Activated CD8-positive, alpha-beta memory T cell treated with anti-CD3 and anti-CD28 coated beads for 4 hours (primary cell): ENCODE data around the gene TRIM5.
"Not testable (repeated sequence)": the region's sequence is repeated elsewhere in the genome, so short reads cannot be mapped to it uniquely, and the experiment has no call there.

Experiments
- DNase-seq, 2 donors: peaks; one replicate each; pipeline ENCODE4 v3.0.0-alpha.2; 2020; ENCODE audit warnings: low read depth in 2 of 2

Gene TRIM5

DNA sequence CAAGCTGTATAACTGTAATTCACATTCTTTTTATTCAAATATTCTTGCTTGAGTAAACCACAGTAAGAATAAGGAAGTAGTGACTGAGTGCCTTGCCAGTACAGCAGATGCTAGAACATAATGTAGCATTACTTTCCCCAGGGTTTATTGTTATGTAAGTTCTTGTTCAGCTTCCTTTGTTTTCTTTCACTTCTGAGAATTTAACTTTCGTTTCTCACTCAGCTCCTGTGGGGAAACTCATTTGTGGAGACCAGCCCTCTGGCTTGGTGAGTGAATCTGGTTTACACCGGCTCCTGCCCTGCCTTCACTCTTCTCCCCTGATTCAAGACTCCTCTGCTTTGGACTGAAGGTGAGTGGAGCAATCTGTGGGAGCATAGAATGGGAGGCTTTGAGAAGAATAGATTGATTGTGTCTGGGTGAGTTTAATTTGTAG, 4.7 kb upstream of the TRIM5 start, which contains the start of gene TRIM22:
Gene TRIM22, plus strand, starts transcription at position 240 of the 433 bp plus-strand sequence. CDS start 6,443 bp downstream, outside the sequence.
- DNase-seq: peak in 1 of 2 donors; percentile 31

DNA sequence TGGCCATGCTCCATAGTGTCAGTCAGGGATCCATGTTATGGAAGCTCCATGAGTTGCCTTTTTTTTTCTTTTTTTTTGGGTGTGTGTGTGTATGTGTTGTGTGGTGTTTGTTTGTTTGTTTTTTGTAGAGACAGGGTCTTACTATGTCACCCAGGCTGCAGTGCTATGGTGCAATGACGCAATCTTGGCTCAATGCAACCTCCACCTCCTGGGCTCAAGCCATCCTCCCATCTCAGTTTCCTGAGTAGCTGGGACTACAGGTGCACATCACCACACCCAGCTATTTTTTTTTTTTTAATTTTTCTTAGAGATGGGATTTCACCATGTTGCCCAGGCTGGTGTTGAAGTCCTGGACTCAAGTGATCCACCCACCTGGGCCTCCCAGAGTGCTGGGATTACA, 3.6 kb upstream of the TRIM5 start:
- no peak for DNase-seq

DNA sequence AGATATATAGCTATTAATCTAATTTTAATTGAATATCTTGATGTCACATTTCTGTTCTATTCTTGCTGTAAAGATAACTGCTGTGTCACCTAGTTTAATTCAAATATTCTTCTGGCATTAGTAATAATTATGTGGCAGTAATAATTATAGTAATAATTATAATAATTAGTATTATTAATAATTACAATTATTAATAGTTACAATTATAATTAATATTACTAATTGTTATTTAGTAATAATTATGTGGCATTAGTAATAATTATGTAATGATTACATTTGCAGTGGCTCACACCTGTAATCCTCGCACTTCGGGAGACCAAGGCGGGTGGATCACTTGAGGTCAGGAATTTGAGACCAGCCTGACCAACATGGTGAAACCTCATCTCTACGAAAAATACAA, 1.6 kb upstream of the TRIM5 start:
- no peak for DNase-seq

DNA sequence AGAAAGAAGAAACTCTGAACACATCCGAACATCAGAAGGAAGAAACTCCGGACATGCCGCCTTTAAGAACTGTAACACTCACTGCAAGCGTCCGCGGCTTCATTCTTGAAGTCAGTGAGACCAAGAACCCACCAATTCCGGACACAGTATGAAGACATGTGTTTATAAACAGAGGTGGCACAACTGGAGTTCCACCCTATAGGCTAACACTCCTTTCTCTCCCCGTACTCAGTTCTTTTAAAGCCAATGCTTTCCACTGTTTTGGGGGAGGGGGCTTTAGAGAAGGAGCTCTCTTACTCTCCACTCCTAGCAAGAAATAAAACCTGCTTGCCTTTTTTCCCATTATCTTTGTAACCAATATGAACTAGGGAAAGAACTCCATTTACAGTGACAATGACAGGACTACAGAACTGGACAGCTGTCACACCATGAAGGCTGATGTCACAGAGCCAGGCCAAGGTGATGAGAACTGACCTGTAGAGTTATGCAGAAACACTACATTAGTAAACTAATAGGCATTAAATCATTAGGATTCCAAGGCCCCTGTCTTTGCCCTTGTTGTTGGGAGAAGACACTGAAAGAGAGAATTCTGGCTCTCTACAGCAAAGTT, 733 bp downstream of the TRIM5 start:
- no peak for DNase-seq

DNA sequence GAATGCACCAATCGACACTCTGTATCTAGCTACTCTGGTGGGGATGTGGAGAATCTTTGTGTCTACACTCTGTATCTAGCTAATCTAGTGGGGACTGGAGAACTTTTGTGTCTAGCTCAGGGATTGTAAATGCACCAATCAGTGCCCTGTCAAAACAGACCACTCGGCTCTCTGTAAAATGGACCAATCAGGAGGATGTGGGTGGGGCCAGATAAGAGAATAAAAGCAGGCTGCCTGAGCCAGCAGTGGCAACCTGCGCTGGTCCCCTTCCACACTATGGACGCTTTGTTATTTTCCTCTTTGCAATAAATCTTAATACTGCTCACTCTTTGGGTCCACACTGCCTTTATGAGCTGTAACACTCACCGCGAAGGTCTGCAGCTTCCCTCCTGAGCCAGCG, 1.3 kb downstream of the TRIM5 start:
- DNase-seq: peak in 1 of 2 donors; percentile 14

DNA sequence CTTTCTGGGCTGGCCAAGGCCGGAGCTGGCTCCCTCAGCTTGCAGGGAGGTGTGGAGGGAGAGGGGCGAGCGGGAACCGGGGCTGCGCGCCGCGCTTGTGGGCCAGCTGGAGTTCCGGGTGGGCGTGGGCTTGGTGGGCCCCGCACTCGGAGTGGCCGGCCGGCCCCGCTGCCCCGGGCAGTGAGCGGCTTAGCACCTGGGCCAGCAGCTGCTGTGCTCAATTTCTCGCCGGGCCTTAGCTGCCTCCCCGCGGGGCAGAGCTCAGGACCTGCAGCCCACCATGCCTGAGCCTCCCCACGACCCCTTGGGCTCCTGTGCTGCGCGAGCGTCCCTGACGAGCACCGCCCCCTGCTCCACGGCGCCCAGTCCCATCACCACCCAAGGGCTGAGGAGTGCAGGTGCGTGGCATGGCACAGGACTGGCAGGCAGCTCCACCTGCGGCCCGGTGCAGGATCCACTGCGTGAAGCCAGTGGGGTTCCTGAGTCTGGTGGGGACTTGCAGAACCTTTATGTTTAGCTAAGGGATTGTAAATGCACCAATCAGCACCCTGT, 1.9 kb downstream of the TRIM5 start:
- DNase-seq: not testable (repeated sequence)

DNA sequence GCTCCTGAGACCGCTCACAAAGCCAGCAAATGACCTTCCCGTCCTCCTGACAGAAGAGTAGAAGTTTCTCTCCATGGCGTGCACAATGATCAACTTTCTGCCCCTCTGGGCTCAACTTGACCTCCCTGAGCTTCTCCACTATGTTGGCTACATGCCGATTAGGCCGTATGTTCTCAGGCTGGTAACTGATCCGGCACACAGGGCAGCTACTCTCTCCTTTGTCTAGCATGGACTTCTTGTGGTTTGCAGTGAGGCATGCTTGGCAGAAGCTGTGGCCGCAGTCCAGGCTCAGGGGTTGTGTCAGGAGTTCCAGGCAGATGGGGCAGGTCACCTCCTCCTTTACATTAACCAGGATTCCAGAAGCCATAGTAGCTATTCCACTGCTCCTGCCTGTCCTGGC, 5.1 kb downstream of the TRIM5 start:
- DNase-seq: no peak

DNA sequence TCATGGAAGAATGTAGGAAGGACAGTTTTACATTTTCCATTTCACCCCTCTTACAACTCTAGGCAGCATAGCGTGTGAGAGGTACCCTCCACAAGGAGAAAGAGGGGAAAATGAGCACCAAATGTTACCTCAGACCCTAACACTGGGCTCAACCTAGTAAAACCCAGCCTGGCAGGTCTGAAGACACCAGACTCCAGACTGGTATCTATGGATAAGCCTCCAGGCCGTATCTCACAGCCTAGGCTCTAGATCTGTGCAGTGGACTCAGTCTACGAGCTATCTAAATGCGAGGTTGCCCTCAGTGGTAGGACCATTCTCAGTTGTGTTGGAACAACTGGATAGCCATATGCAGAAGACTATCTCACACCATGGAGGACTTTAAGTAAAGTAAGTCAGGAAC, 10.5 kb downstream of the TRIM5 start:
- DNase-seq: no peak

DNA sequence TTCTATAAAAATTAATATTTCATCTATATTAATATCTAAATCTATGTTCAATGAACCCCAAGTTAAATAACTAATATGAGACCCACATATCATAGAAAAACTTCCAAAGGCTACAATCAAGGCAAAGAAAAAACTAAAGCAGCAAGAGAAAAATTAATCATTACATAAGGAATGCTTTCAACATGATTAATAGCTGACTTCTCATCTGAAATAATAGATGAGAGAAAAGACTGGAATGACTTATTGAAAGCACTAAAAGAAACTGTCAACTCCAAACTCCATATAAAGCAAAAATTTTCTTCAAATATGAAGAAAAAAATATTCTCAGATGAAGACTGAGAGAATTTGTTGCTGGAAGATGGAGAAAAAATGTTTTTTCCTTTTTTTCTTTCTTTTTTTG, 13.0 kb downstream of the TRIM5 start:
- no peak for DNase-seq

DNA sequence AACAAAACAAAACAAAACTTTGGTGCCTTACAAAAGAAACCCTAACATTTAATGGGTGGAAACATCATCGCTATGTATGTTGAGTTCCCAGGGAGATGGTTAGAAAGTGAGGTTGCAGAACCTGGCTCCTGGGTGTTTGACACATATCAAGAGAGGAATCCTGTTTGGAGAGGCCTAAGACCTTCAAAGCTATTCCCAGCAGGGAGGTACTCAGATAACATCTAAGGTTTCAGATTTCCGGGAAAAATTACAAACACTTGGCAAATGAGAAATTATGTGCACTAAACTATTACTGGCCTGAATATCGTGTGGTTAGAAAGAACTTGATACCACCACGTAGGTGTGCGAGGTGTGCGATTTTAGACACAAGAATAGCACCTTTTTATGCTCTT, 18.5 kb downstream of the TRIM5 start:
- DNase-seq: no peak

DNA sequence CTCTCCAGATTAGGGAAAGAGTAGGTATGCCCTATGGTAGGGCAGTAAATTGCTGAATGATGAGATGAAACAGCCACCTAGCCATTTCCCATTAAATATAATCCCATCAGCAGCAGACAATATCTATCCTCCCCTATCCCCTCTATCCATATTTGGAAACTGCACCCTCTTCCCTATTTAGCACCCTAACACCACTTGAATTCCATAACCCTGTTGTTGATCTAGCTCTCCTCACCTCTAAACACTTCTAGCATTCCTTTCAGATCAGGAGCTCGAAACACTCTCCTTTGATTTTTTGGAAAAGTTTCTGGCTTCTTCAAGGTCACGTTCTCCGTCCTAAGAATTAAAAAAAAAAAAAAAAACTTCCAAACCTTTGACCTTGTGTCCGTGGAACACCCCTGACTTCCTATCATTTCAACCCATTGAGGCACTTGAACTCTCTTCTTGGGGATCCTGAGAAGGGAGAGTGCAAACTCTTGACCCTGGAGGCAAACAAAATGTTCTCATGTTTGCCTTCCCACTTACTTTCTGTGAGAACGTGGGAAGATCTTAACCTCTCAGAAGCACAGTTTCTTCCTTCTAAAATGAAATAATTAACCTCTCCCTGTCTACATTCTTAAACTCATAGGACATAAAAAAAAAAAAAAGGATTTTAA, 19.0 kb downstream of the TRIM5 start:
- no peak for DNase-seq

DNA sequence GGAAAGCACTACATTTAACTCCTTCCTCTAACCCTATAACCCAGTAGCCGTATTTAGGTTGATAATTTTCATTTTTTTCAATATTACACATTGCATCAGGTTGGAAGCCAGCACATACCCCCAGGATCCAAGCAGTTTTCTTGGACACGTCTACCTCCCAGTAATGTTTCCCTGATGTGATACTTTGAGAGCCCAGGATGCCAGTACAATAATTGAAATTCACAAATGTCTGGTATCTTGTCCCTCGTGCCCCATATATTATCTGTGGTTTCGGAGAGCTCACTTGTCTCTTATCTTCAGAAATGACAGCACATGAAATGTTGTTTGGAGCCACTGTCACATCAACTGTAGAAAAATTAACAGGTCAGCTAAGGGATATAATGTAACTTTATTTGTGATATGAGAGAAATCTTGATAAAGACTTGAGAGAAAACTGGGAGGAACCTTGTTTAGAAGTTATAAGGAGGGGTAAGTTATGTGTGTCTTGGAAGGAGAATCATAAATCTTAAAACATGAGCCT, 19.8 kb downstream of the TRIM5 start:
- no peak for DNase-seq

DNA sequence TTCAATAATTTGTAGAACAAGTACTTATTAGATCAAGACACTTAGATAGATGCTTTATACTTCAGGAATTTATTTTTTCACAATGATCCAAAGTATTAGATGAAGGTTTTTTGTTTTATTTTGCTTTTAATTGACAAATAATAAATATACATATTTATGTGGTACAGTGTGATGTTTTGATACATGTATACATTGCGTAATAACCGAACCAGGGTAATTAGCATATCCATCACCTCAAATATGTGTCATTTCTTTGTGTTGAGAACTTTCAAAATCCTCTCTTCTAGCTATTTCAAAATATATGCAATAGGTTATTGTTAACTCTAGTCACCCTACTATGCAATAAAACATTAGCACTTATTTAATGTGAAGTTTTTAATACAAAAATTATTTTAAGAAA, 21.4 kb downstream of the TRIM5 start:
- no peak for DNase-seq

DNA sequence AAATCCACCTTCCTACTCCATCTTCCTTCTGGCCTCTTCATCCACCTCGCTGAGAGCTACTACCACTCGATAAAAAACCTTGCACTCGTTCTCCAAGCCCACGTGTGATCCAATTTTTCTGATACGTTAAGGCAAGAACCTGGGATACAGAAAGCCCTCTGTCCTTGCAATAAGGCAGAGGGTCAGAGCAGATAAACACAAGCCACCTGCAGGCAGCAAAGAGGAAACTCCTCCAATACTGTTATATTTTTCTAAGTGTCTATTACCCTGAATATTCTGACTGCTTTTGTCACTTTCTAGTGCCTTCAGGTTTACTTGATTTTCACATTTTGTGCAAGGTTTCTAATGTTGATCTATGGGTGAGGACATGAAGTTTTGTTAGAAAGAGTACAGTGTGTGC, 26.6 kb downstream of the TRIM5 start:
- no peak for DNase-seq

DNA sequence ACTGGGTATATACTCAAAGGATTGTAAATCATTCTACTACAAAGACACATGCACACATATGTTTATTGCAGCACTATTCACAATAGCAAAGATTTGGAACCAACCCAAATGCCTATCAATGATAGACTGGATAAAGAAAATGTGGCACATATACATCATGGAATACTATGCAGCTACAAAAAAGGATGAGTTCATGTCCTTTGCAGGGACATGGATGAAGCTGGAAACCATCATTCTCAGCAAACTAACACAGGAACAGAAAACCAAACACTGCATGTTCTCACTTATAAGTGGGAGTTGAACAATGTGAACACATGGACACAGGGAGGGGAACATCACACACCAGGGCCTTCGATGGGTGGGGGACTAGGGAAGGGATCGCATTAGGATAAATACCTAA, 27.9 kb downstream of the TRIM5 start:
- DNase-seq: not testable (repeated sequence)

DNA sequence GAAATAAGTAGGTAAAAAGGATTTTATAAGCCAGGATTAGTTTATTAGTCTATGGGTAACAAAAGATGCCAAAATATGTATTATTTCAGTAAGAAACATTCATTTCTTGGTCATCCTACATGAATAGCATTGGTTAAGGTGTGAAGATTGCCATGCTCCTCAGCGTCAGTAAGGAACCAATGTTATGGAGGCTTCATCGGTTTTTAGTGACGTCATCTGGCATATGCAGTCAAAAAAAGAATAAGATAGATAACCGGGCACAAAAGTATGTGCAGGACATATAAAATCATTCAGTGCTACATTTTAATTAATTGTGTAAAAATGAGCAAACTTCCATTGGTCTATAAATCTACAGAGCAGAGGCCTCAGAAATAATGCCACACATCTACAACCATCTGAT, 29.4 kb downstream of the TRIM5 start:
- no peak for DNase-seq

DNA sequence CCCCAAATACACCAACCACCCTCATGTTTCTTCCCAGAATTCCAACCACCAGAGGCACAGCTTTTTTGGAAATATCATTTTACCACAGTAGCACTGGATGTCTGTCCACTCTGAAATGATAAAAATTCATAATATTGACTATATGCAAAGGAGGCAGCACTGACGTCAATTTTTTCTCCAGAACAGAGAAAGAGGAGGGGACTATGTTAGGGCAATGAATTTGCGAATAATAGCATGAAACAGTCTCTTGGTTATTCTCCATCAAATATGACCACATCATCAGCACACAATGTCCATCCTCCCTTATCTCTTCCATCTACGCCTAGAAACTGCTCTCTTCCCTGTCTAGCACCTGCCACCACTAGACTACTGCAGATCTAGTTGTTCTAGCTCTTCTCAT, 38.7 kb downstream of the TRIM5 start:
- DNase-seq: no peak

DNA sequence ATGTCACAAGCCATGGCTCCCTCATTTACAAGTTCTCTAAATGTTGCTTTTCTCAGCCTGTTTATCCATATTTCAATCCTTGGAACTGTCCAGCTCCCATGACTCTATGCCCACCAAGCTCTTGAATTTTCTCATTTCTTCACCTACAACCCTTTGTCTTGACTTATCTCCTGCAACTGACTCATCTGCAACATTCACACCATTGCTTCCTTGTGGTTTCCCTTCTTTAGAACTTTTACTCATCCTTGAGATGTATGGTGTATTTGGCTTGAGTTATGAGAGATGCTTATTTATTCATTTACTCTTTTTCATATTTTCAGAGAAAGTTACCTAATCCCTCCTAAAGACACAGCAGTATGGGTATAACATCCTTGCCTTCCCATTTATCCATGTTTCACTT, 41.3 kb downstream of the TRIM5 start:
- no peak for DNase-seq

DNA sequence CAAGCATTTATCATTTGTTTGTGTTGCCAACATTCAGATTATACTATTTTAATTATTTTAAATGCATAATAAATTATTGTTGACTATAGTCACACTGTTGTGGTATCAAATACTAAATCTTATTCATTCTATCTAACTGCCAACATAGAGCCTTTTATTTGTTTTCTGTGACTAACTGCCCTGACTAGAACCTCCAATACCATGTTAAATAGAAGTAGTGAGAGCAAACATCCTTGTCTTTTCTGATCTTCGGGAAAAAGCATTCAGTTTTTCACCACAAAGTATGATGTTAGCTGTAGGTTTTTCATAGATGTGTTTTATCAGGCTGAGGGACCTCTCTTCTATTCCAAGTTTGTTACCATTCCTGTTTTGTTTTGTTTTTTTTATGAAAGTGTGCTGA, 44.9 kb downstream of the TRIM5 start:
- no peak for DNase-seq

DNA sequence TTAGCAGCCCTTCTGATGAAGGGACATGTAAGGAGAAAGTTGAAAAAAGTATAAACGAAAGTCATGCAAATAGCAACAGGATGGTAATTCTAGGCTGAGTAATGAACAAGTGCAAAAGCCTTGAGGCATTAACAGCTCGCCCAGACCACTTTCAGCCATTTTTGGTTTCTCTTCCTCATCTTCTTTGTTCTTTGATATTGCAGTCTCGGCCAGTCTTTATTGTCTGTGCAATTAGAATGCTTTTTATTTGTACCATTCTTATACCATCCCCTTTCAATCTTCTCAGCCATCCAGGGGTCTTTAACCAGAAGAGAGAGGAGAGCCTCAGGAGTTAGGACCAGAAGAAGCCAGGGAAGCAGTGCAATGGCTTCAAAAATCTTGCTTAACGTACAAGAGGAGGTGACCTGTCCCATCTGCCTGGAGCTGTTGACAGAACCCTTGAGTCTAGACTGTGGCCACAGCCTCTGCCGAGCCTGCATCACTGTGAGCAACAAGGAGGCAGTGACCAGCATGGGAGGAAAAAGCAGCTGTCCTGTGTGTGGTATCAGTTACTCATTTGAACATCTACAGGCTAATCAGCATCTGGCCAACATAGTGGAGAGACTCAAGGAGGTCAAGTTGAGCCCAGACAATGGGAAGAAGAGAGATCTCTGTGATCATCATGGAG, 52.8 kb downstream of the TRIM5 start:
- no peak for DNase-seq

DNA sequence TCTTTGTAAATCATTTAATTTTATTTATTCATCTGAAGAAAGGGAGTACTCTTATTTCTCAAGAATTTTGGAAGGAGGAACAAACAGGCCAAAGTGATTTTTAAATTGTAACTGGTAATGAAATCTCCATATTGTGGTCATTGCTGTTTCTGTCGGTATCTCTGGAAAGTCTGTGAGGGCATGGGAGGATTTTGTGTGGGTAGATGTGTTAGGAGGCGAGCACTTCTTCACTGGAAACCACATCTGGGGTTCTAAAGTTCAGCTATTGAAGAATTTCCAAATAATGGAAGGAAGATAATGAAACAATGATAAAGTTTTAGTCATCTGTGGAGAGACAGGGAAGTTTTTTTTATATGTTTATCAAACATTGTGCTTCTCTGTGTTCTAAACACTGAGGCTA, 53.5 kb downstream of the TRIM5 start:
- no peak for DNase-seq

DNA sequence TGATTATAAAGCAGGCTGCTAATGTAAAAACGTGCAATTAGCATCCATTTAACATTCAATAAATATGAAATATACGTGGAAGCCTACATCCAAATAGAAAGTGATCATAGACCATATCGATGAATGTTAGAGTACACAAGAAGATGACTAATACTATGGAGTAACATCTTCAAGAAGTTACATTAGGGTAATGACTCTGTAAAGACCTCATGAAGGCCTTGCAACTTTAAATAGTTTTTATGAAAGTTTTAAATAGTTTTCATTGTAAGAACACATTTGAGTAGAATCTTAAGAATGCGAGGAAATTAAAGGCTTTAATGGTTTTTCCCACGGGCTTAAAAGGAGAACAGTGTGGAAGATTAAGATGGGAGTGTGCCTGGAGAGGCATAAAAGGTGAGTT, 58.7 kb downstream of the TRIM5 start:
- no peak for DNase-seq

DNA sequence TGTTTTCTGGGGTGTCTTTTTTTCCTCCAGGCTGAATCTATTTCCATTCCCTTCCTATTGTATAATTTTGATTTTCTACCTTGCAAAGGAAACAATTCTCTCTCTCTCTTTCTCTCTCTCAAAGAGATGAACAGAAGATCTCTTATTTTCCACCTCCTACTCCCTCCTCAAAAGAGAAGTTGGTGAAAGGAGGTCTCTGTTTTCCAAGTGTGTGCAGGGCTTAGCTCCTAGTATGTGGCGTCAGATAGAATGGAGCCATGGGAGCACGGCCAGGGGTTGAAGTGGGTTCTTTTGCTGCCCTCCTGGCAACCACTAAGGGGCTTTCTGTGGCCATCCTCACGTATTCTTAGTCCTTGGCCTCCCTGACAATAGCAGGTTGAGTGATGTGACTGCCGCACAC, 59.6 kb downstream of the TRIM5 start:
- DNase-seq: no peak
